Measurements from ENCODE around the gene RGPD3. TPM values are rescaled to one million over a fixed set of nuclear protein-coding genes. Genes with fewer than 3 reads are reported as not detected.

Gene RGPD3
- total and polyA plus RNA-seq, 10 of the 15 experiments (the other 5 are each of a cell fraction or from before 2014, with no cell fraction given), result 0.03 to 0.44 (median 0.09) TPM

GRCh38 chr2:106358521-106358920 is 109.7 kb downstream of the RGPD3 start:
- no peaks in the 10 kb centered on the region for H4K20me1 ChIP-seq (ENCODE audit: control insufficient read depth, insufficient read depth)
- POLR2A ChIA-PET, result no interaction called here
- no peak overlapping the region for H3K9ac ChIP-seq (ENCODE audit: control insufficient read depth, insufficient read depth, low read length)
- intact Hi-C loops (cut with micrococcal nuclease; ENCODE audit: unreplicated experiment), result no loop called here
- TF ChIP-seq NR2F1 (conservative IDR thresholded peaks at IDR 0.05), result no peak
- SMC1A ChIA-PET (ENCODE audit: uncharacterized antibody, unreplicated experiment), result no interaction called here
- no peaks in the 10 kb centered on the region for H3K79me2 ChIP-seq (ENCODE audit: control insufficient read depth, insufficient read depth, low read length)
- no peak for DNase-seq (ENCODE audit: low read depth, low spot score)
- no TSS peak for BruUV-seq (replicated peaks)
- CTCF ChIA-PET, result no interaction called here
- WGBS (ENCODE audit: insufficient coverage, insufficient replicate concordance, low lambda C conversion rate, missing lambda C conversion rate), result 53% methylated on average over 6 of the region's 6 CpGs
- no peak overlapping the region for H3K27ac ChIP-seq (ENCODE audit: control insufficient read depth, insufficient read depth)
- ATAC-seq, result no peak
- no peaks in the 10 kb centered on the region for H3K9me3 ChIP-seq (replicated peaks; ENCODE audit: control insufficient read depth, insufficient read depth, low read length)
- in situ Hi-C loops (cut with MboI), result no loop called here
- no peaks in the 10 kb centered on the region for H3K36me3 ChIP-seq (ENCODE audit: control insufficient read depth in 2 of 2, insufficient read depth in 2 of 2, low read length in 1 of 2)
- FAIRE-seq, result no peak
- no peaks in the 10 kb centered on the region for H3K27me3 ChIP-seq (replicated peaks in 1 of 2; ENCODE audit: control insufficient read depth in 2 of 2, insufficient read depth in 2 of 2, low read length in 1 of 2)
- peaks cover 5% of the 10 kb centered on the region for H3K4me1 ChIP-seq (ENCODE audit: control insufficient read depth, insufficient read depth, low read length)
- no peak overlapping the region for H2AFZ ChIP-seq (ENCODE audit: control insufficient read depth, low read depth, low read length)
- H3K4me2 ChIP-seq (ENCODE audit: control insufficient read depth, insufficient read depth), result no peak overlapping the region
- H3K4me3 ChIP-seq, result no peak overlapping the region
- RAD21 ChIA-PET (ENCODE audit: unreplicated experiment), result no interaction called here

- BruUV-seq (replicated peaks), result no TSS peak
- Histone ChIP-seq H3K4me1 (ENCODE audit: control insufficient read depth, insufficient read depth, low read length) (peaks cover 5% of the 10 kb centered on the region), H3K9me3 (replicated peaks; ENCODE audit: control insufficient read depth, insufficient read depth, low read length) (no peaks in the 10 kb centered on the region), H3K27me3 (replicated peaks in 1 of 2; ENCODE audit: control insufficient read depth in 2 of 2, insufficient read depth in 2 of 2, low read length in 1 of 2) (no peaks in the 10 kb centered on the region), H3K27ac (ENCODE audit: control insufficient read depth, insufficient read depth) (no peak overlapping the region), H2AFZ (ENCODE audit: control insufficient read depth, low read depth, low read length) (no peak overlapping the region), H3K79me2 (ENCODE audit: control insufficient read depth, insufficient read depth, low read length) (no peaks in the 10 kb centered on the region), H3K4me2 (ENCODE audit: control insufficient read depth, insufficient read depth) (no peak overlapping the region), H3K4me3 (no peak overlapping the region), H4K20me1 (ENCODE audit: control insufficient read depth, insufficient read depth) (no peaks in the 10 kb centered on the region), H3K36me3 (ENCODE audit: control insufficient read depth in 2 of 2, insufficient read depth in 2 of 2, low read length in 1 of 2) (no peaks in the 10 kb centered on the region), H3K9ac (ENCODE audit: control insufficient read depth, insufficient read depth, low read length) (no peak overlapping the region)
- RAD21 ChIA-PET (ENCODE audit: unreplicated experiment), result no interaction called here
- ATAC-seq (peak; percentile 71), DNase-seq (ENCODE audit: low read depth, low spot score) (peak; percentile 25), FAIRE-seq (peak; percentile 82)
- POLR2A ChIA-PET, result no interaction called here
- in situ Hi-C loops (cut with MboI) (no loop called here), intact Hi-C loops (cut with micrococcal nuclease; ENCODE audit: unreplicated experiment) (no loop called here)
- WGBS (ENCODE audit: insufficient coverage, insufficient replicate concordance, low lambda C conversion rate, missing lambda C conversion rate), result 15% methylated on average over 5 of the region's 5 CpGs
- SMC1A ChIA-PET (ENCODE audit: uncharacterized antibody, unreplicated experiment), result no interaction called here
- CTCF ChIA-PET, result no interaction called here
- no peak for TF ChIP-seq SP1 (IDR thresholded peaks at IDR 0.05; ENCODE audit: low read depth, low read length)
- no peak for TF ChIP-seq ZBTB33 (IDR thresholded peaks at IDR 0.05)
- TF ChIP-seq TCF3 (IDR thresholded peaks at IDR 0.05; ENCODE audit: borderline replicate concordance, insufficient read depth, low read depth, low read length), result peak; percentile 88; the same call in 1 of the 2 replicates
- TF ChIP-seq FOXM1 (IDR thresholded peaks at IDR 0.05; ENCODE audit: low read depth, low read length), result 0 out of 2 replicates have a peak, but pooled peaks have one; percentile 36
- no peak for TF ChIP-seq SMC3 (IDR thresholded peaks at IDR 0.05; ENCODE audit: borderline replicate concordance, low read length)
- no peak for TF ChIP-seq MLLT1 (IDR thresholded peaks at IDR 0.05)
- no peak for TF ChIP-seq POU2F2 (IDR thresholded peaks at IDR 0.05; ENCODE audit: borderline replicate concordance, low read depth, low read length)
- TF ChIP-seq SIX5 (IDR thresholded peaks at IDR 0.05; ENCODE audit: low read depth, low read length, severe bottlenecking), result no peak
- no peak for TF ChIP-seq PAX5 (IDR thresholded peaks at IDR 0.05; ENCODE audit: borderline replicate concordance, low read depth, low read length)
- TF ChIP-seq PBX3 (IDR thresholded peaks at IDR 0.05; ENCODE audit: insufficient replicate concordance, low read depth, low read length), result no peak
- no peak for TF ChIP-seq CBX3 (IDR thresholded peaks at IDR 0.05; ENCODE audit: borderline replicate concordance, low read depth)
- TF ChIP-seq ATF2 (IDR thresholded peaks at IDR 0.05; ENCODE audit: low read length), result peak; percentile 28; the same call in 1 of the 2 replicates
These were observed 110.1 kb downstream of the RGPD3 start for GRCh38 chr2:106358081-106358480.
